Right hindlimb (tissue), 1 donor: ENCODE results near the gene ADAT2.

Experiments used
- DNase-seq: peaks from one replicate; pipeline ENCODE4 v3.0.0-alpha.2; 2018

ADAT2 gene

DNA sequence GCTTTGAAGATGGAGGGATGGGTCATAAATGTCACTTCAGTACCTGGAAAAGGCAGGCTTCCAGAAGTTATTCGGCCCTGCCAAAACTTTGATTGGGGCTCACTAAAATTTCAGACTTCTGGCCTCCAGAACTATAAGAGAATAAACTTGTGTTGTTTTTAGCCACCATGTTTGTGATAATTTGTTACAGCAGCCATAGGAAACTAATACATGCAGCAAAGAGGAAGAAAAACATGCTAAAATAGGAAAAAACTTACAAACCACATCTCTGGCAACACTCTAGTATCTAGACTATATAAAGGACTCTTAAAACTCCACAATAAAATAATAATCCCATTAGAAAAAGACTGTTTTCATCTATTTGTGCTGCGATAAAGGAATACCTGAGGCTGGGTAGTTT is 9.5 kb downstream of the ADAT2 start:
- no peak for DNase-seq

DNA sequence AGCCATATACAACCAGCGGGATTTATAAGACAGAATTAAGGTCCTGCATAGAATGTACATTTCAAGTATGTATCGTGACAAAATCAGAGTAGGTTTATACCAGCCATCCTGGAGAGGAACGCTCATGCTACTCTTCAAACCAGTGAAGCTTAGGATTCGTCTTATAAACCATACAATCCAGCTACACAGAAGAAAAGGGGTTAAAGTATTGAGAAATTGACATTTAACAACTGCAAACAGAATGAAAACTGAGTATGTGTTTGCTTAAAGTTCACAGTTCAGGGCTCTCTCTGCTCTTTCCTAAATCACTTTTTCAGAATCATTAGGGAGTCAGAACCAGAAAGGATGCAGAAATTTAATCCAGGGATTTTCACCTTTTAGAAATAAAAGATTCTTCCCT is 17.9 kb downstream of the ADAT2 start:
- no peak for DNase-seq

DNA sequence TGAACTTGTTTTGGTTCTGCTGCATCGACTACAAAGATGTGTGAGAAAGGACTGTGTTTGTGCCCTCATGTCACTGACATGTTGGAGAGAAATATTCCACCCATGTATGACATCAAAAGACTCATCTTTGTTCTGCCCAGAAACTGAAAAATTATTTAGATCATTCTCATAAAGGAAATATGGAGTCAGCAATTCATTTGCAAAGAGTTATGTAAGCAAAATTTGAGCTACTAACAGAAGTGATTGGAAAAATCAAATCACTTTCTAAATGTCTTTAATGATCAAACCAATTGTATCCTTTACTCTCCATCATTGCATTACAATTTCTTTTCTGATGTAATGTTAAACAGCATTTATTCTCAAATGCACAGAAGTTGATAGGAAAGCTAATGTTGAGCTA is 19.3 kb downstream of the ADAT2 start:
- no peak for DNase-seq

DNA sequence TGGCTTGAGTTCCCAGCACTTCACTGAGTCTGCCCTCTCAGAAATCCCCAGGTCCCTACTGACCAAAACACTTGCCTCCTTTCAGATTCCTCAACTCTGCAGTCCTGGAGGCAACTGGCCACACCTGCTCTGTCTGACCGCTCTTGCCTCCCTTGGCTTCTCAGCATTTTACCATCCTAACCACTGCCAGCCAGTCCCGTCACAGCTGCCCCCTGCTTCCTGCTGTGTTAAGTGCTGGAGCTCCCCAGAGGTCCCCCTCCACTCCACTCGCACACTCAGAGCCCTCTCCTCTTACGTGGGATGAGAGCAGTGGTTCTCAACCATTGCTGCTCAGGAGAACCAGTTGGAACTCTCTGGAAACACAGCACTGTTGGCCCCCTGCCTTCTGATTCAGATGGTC is 20.5 kb downstream of the ADAT2 start:
- DNase-seq = no peak

DNA sequence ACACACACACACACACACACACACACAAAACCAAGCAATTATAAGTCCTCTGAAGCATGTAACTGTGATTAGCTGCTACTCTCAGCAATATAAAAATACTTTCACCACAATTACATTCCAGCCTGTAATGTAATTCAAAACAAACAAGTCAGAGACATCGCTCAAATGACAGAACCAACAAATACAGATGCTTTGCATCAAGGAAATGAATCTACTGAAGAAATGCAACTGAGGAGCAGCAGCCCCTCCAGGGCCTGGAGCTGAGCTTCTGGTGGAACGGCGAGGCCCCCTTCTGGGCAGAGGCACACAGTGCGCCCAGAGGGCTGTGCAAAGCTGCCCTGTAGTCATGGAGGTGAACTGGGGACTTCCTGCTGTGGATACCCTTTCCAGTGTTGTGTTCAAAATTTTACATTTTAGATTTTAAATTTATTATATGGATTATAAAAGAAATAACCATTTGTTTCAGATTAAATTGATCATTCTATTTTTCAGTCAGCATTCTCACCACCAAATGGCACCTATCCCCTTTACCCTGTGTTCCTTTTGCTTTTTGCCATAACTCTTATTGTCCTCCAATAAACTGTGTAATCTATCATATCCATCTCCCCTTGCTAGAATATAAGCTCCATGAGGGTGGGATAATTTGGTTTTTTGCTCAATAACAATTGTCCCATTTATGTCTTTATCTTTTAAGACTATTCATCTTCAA is 23.2 kb downstream of the ADAT2 start:
- peak; percentile 87 for DNase-seq

DNA sequence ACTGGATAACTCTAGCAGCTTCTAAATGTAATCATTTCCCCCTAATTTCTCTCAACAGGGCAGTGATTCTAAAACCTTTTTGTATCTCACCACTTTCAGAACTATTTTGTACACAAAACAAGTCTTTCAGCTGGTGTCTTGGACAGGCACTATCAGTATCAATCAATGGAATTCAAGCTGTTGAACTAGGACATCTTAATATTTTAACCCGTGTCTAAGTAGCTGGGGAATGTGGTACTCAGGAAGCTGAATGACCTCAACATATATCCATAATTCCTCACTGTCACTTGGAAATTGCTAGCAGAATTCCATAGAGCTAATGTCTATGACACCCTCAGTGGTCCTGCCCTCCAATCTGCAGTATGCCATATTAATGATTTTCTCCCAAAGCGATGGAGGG is 24.5 kb downstream of the ADAT2 start:
- no peak for DNase-seq

DNA sequence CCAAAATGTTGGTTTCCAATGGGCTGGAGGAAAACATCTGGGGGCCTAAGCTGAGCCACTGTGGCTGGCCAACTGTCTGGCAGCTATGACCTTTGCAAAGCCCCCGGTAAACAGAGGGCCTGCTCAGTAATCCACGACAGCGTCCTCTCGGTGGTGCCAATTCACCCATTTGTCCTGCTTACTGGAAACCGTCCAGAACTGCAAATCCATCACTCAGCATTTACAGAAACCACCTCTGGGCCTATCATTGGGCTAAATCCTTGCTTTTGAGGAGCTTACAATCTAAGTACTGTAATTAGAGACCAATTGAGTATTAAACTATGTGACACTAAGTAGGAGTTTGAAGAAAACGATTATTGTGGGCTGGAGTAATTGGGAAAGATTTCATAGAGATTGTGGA is 31.0 kb downstream of the ADAT2 start:
- no peak for DNase-seq

DNA sequence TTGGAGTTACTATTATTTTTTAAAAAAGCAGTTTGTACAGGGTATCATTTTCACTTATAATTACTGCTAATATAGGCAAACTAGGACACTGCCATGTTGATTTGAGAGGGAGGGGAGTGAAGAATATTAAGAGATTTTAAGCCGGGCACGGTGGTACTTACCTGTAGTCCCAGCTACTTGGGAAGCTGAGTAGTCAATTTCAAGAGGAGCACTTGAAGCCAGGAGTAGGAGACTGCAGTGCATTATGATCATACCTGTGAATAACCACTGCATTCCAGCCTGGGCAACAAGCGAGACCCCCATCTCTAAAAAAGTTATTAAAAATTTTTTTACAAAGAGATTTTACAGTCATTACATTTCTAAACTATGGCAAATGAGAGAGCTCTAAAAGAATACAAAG is 35.7 kb downstream of the ADAT2 start:
- no peak for DNase-seq

DNA sequence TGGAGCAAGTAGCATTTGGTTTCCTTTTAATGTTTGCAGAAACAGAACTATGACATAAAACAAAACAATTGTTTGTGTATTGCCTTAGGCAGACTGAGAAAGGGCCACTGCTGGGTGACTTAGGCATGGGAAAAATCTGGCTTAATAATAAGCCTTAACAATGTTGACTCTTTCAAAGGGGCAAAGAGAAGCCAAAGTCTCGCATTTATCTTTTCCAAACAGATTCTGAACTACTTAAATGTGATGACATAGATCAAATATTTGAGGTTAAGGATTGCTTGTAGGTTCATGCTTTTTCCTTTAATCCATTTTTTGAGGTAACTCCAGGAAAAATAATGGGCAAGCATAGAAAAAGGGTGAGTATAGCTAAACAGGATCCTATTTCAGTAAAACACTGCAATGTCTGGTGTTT is 39.6 kb downstream of the ADAT2 start:
- DNase-seq = no peak

DNA sequence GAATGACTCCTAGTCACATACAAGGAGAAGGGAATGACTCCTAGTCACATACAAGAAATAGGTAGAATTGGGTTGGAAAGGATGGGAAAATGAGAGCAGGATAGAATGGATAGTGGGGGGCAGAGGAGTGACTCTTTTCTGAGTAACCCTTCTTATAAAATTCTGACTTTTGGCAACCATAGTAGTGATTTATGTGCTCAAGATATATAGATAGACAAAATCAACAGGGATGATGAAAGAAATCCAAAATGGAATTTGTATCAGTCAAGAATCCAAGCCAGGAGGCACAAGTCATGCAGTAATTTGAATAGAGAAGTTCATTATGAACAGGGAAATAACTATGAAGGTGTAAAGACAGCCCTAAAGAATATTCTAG is 41.7 kb downstream of the ADAT2 start:
- DNase-seq = no peak

DNA sequence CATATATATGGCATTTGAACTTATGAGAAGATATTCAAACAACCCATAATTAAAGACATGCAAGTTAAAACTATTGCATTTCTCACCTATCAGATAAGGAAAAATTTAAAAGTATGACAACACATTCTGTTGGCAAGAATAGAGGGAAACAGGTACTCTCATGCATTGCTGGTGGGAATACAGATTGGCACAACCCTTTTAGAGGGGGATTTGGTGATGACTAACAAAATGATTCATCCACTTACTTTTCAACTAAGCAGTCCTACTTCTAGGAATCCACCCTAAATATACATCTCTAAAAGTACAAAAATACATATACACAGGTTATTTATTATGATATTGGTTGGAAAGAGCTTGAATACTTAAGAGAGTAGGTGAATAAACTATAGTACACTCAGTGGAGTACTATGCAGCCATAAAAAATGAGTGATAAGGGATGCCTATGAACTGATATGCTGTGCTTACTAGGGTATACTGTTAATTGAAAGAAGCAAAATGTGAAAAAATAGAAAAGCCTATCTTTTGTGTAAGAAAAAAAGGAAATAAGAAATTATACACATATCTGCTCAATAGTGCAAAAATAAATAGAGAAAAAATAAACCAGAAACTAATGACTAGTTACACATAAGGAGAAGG is 42.2 kb downstream of the ADAT2 start:
- no peak for DNase-seq

DNA sequence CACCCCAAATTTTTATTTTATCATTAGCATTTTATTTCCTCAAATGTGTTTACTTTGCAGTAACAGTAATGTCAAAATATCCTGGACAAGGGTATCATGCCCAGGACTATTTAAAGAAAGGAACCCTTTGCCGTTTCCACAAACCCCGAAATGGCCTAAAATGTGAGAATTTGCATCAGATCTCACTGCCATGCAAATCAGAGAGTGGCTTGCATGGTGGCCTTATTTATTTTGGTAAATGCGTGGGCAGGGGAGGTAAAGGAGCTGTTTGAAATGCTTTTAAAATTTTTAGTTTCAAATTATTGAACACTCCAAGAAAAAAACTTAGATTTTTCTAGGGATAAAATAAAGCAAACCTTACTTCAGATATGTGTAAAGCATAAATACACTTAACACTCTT is 43.8 kb downstream of the ADAT2 start:
- DNase-seq = no peak

DNA sequence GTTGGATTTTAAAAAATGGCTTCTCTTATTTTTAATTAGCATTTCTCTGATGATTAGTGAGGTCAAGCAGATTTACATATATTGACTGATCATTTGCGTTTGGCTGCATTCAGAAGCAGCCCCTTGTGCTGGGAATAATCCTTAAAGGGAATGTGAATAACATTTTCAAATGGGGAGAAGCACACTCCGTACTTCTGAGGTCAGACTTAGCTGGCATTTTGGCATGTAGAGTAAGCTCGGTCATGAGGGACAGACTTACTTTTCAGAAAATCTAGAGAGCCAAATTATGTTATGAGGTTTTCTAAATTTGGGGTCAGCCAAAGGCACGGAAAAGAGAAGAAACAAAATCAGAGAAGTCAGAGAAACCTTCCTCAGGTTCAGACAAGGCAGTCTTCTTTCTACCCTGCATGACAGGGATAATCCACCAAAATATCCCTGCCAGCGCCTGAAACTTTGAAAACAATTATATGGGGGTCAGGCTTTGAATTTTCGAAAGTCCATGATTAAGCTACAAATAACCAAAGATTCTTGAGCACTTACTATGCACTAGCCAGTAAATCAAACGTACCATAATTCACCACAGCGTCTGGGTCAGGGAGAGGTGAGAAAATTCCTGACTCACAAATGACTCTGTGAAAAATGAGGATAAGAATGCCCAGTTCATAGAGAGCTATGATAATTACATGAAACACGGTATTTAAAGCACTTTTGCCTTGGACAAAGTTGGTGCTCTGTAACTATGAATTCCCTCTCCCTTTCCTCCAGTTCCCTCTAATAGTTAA is 44.9 kb downstream of the ADAT2 start:
- DNase-seq = no peak

DNA sequence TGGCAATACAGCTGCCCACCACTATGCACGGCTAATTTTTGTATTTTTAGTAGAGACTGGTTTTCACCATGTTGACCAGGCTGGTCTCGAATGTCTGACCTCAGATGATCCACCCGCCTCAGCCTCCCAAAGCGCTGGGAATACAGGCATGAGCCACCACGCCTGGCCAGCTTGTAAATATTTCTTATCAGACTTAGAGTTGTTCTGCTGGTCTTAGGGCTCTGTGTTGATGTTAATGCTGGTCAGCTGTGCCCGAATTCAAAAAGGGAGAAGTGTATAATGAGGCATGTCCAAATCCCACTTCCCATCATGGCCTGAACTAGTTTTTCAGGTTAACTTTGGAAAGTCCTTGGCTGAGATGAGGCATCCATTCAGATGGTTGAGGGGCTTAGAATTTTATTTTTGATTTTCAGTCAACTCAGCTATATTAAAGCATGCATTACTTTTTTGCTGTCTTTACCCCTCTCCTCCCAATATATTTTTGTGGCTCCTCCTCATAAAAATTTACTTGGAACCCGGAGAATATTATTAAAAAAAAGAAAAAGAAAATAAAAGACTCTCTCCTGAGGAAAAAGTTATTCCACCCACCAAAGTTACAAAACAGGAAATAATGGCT is 47.7 kb downstream of the ADAT2 start:
- DNase-seq = no peak

DNA sequence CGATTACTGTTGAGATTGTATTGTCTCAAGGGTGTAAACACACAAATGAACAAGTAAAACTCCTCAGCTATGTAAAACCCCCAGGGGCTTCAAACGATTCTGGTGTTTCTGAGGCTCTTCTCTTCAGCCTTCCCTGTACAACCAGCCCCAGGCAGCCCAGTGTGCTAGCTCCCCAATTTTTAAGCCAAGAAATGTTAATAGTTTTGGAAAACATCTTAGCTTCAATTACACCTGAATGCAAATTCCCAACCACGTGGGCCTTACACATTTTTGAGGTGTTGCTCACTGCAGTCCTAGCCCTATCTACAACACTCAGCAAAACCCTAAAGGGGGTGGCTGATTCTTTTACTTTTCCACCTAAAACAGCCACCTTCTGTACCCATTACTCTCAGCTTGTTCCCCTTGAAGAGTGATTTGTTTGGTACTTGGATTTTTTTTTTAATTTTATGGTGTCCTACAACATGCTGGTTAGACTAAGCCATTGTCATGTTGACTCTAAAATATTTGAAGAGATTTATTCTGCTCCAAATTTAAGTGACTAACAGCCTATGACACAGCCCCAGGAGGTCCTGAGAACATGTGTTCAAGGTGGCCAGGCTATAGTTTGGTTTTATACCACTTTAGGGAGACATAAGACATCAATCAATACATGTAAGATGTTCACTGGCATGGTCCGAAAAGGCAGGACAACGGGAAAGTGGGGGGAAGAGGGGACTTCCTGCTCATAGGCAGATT is 48.7 kb downstream of the ADAT2 start:
- DNase-seq = no peak

DNA sequence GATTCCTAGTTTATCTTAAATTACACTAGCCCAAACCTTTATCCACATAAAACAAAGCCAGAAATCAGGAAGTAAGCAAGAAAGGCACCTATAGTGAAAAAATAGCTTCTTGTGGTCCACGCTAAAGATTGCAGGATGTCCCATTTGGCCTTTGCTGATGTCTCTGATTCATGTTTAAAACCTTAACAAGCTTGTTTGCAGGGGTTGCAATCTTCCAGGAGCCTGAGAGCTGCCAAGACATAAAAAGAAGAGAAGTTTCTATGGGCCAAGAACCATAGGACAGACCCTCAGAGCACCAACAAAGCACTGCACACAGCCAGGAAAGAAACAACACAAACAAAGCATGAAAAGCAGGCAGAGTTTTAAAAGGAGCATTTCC is 49.4 kb downstream of the ADAT2 start:
- DNase-seq = no peak

DNA sequence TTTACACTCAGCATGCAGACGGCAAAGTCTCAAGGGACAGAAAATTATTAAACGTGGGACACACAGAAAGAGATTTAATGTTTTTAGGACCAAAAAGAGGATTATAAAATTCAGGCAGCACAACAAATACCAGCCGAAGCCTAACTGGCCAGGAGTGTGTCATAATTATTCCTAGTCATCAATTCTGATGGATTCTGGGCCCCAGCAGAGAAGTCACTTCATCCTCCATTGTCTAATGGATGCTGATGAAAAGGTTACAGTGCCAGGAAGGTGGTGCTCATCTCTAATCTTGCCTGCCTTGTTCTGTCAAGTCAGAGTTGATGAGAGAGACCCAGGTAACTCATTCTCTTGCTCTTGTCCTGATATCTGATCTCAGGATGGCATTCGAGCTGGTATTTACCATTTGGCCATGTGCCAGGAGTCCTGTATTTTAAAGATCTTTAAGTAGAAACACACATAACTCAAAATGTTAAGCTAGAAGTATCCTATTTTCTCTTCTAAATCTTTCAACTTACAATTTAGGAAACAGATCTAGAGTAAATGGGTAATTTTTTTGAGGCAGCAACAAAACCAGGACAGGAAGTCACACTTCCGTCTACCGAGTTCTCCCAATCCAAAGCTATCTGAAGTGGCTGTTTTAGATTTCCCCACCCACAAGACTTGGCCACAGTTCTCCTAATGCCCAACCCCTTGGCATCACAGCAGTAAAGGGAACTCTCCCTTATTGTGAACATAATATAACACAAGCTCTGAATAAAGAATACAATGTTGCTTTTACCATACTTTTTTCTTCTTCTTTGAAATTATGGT is 50.0 kb downstream of the ADAT2 start:
- DNase-seq = no peak

DNA sequence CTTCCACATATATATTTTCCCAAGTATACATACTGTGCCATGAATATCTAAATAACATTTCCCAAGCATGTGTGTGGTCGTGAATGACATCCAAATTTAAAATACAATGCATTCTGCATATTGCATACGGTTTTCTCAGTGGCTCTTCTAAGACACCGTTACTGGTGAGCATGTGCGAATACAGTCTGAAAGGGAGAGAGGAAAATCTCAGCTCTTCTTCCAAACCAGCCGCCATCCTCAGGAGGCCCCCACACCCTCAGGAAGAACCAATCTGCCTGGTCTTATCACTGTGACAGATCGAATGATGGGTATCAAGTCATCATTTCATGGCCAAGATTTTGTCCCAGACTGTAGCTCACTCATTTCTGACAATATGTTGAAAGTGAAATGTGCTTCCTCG is 50.7 kb downstream of the ADAT2 start:
- no peak for DNase-seq

DNA sequence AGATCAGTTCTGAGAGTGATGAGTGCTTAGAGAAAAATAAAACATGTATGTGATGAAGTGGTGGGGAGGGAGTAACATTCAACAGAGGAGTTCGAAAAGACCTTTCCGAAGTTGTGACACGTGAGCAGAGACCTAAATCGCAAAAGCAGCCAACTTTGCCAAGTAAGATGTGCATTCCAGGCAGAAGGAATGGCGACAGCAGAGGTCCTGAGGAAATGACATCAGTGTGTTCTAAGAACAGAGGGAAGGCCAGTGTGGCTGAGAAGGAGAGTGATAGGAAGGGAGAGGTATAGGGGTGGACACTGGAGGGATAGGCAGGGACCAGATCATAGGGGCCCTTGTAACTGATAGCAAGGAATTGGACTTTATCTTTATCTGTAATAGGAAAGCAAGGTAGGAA is 51.3 kb downstream of the ADAT2 start:
- DNase-seq = peak; percentile 47

DNA sequence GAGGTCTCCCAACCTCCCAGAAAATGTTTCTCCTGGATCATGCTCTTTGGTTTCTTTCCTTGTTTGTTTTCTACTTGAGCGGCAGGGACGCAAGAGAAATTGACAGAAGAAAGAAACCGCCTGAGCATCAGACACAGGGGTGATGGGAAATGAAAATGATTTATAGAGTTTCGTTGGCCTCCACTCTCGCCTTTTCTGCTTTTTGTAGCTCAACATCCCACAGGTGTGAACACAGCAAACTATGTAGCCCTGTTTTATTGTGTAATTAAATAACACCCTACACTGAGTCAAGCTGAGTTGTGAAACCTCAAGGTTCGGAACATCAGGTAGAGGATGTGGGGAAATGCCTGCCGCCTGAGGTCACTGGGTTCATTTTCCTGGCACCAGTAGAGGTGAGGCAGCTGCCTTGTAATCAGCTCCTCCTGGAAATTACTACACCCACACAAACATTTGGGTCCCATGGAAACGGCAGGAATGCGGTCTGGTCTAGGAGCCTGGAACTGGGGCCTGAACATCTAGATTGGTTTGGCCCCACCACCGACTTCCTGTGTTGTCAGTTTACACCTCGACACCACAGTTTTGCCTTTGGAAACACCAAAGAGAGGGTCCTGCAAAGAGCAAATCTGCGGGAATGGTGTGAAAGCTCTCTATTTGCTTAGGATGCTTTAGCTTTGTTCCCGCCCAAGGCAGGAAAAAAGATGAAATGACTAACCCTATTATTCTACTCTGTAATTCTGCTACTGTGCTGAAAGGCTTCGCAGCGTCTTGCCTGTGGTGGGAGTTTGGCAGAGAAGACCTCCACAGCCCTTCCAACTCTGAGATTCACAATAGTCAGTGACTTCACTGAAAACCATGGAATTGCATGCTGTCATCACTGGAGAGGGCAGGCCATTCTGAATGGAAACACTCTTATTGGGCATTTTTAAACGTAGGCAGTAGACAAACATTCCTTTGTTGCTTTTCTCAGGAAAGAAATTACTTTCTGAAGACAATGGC is 53.0 kb downstream of the ADAT2 start:
- DNase-seq = peak; percentile 79
